ENCODE data around the gene CLVS2.

DNA sequence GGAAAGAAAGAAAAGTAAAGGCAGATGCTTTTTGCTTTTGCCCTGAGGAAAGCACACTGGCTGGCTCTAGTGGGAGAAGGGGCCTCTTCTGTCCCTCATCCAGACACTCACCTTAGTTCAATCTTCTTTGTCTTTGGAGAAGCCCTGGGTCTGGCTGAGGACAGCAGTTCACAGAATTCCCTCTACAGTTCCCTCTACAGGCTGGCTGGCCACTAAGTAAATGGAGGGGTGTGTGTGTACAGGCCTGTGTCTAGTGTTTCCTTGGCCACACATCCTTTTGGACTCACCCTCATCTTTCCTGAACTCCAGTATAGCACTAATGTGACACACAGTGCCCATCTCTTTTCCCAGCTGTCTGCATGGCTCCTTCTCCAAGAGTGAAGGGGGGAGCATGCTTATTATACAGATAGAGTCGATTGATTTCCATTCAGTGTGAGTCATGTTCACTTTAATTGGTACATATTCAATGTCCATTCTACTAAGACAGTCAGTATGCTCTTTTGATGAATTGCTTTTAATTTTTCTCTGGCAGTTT lies 26.0 kb upstream of the CLVS2 start:
- TF ChIP-seq, protein P1, sequence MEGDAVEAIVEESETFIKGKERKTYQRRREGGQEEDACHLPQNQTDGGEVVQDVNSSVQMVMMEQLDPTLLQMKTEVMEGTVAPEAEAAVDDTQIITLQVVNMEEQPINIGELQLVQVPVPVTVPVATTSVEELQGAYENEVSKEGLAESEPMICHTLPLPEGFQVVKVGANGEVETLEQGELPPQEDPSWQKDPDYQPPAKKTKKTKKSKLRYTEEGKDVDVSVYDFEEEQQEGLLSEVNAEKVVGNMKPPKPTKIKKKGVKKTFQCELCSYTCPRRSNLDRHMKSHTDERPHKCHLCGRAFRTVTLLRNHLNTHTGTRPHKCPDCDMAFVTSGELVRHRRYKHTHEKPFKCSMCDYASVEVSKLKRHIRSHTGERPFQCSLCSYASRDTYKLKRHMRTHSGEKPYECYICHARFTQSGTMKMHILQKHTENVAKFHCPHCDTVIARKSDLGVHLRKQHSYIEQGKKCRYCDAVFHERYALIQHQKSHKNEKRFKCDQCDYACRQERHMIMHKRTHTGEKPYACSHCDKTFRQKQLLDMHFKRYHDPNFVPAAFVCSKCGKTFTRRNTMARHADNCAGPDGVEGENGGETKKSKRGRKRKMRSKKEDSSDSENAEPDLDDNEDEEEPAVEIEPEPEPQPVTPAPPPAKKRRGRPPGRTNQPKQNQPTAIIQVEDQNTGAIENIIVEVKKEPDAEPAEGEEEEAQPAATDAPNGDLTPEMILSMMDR (IDR thresholded peaks at IDR 0.05), result no peak
- no peak for TF ChIP-seq POLR2A (IDR thresholded peaks at IDR 0.05)
